Ammon's horn (tissue), 1 donor: ENCODE results near the gene TTLL5.

Source experiments
- DNase-seq: peaks from one replicate; pipeline ENCODE4 v3.0.0-alpha.2; 2016; ENCODE audit warnings: low spot score

Gene TTLL5

DNA sequence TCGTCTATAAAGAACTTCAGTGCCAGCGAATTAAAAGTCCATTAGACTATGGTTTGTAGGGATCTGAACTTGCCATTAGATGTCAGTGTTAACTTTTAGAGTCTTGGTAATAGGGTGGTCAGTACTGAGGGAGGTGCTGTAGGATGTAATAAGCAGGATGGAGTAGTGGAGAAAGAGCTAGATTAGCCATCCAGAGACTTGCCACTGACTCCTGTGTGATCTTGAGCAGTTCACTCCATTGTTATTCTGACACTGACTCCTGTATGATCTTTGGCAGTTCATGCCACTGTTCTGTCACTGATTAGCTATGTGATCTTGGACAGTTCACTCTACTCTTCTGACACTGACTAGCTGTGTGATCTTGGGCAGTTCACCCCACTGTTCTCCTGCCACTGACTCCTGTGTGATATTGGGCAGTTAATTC, 133.6 kb downstream of the TTLL5 start:
- DNase-seq: peak; percentile 52

DNA sequence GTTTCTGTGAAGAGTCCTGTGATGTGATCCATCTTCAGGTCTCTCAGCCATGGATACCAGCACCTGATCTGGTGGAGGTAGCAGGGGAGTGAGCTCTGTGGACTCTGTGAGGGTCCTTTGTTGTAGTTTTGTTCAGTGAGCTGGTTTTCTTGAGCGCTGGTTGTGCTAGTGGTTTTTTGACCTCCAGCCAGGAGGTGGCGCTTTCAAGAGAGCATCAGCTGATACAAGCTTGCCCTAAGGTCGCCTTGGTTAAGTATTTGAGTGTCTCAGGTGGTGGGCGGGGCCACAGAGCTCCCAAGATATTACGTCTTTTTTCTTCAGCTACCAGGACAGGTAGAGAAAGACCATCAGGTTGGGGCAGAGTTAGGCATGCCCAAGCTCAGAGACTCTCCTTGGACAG, 139.7 kb downstream of the TTLL5 start:
- DNase-seq: no peak

DNA sequence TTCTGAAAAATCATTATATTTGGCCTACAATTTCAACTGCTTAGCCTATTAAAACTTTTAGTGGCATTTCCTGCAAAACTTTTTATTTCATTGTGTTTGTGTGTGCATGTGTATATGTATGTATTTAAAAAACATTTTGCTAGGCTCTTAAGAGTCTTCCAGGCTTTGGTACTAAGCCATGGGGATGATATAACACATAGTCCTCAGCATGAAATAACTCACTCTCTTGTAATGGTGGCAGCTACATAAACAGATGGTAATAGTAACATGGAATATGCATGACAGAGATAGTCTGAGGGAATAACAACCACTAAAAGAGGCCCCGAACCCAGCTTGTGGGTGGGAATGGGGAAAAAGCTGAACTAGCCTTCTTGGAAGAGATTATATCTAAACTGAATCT, 141.4 kb downstream of the TTLL5 start:
- DNase-seq: no peak

DNA sequence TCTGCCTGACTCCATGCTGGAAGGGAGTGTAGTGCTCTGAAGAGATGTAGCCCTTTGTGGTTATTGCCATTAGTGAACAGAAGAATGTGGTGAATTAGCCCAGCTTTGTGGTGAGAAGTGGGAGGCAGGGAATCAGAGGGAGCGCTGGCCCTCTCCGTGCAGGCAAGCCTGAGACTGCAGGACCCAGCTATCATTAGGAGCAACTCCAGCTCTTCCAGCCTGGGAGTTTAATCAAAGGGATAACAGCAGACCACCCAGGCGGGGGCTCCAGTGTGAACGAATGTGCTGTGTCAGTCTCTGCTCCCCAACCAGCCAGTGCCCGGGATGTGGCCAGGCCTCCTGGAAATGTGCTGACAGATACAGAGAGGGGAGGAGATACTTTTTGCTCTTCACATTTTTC, 142.7 kb downstream of the TTLL5 start:
- DNase-seq: no peak

DNA sequence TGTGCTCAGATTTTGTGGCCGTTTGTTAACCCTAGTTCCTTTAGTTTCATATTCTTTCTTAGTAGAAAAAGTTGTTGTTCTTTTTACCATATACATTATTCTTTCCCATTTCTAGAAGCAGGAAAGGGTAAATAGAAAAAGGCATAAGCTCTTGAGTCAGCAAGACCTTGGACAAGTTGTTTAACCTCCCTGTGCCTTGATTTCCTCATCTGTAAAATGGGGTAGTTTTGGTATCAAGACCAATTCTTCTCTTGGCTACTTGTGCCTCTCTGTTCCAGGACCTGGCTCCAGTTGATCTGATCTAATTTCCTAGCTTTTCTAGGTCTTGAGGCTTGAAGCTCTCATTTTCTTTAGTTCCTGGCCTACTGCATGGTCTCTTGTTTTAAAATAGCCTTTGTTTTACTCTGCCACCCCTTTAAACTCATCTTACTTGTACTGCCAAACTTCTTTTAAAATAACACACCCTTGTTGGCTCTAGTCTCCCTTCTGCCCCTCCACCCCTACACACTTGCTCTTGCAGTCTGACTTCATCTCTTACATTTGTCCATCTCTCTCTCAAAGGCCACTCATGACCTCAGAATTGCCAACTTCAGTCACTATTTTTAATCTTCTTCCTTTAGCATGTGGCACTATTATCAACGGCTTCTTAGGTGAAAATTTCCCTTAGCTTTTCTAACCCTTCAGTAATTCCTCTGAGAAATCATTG, 143.7 kb downstream of the TTLL5 start:
- no peak for DNase-seq

DNA sequence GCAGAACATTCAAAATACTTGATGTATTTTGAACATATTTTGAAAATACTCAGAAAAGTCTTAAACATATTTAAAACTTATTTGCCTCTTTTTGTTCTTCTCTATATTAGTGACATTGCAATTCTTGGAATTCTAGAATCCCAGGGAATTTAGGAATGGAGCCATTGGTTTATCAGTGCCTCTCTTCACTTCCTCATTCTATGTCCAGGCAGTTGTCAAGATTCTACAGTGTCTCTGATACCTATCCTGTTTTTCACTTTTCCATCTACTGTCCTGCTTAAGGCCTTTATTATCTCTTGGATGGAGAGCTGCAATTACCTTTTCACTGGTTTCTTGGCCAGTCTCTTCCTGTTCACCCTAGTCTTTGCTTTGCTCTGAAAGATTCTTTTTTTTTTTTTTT, 144.6 kb downstream of the TTLL5 start:
- no peak for DNase-seq

DNA sequence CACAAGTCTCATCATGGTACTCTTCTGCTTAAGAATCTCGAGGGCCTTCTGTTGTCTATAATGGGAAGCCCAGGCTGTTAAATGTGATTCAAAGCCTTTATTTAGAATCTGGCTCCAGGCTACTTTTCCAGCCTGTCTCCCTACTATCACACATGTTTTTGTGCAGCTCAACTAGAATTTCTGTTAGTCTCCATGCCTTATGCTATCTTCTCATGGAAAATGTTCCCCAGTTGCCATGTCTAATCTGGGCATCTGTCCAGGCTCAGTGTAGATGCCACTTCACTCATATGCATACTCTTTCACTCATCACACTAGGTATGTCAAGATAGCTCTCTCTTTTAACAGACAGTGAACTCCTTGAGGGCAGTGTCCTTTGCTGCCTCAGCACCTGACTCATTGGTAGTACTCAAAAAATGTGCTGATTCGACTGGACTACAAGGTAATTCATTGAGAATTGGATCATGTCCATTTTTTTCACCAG, 145.3 kb downstream of the TTLL5 start:
- DNase-seq: peak; percentile 37

DNA sequence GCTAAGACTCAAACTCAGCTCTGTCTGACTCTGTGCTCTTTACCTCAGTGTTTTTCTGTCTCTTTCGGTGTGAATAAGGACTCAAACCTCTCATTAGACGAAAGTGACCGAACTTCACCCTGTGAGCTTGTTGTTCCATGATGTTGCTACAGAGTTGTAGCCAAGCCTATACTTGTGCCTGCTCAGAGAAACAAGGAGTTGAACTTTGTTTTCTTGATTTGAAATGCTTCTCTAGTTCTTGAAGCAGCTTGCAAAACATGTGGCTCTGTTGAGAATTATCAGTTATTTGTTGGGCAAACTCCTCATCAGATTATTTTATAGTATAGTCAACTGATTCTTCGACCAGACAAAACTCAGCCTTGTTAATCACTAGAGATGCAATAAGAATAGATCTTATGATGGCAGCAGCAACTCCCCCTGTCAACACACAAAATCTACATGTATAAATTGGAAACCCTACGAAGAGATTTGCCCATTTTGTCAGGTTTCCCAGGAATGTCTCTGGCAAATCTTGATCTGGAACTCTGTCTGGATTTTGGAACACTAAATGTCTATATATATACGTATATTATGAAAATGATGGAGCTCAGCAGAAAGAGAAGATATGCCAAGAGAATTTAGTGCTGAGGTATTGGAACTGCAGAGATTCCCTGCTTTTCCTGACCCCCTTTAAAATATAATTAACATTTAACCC, 146.8 kb downstream of the TTLL5 start:
- DNase-seq: no peak

DNA sequence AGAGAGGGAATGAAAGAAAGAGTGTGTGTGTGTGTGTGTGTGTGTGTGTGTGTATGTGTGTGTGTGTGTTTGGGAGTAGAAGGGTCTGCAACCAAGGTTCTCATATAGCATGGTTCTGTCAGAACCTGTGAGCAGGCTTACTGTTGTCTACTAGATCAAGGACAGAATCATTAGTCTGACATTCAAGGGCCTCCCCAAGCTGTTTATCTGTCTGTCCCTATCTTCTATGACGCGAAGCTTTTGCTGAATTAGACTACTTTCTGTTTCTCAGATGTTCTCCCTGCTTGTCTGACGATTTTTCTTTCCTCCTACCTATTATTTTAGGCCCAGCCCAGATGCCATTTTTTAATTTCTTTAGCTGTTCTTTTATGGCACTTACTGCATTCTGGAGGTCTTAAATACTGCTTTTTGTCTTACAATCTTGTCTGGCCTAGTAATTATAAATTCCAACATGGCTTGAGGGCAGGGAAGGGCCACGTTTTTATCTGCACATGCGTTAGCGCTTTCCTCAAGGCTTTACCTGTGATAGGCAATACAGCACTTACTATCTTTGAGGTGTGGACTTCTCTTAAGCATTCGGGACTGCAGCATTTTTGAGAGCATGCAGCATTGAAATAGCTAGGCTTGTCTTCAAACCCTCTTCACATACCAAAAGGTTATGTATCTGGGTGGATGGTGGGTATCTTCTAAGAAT, 150.2 kb downstream of the TTLL5 start:
- DNase-seq: no peak

DNA sequence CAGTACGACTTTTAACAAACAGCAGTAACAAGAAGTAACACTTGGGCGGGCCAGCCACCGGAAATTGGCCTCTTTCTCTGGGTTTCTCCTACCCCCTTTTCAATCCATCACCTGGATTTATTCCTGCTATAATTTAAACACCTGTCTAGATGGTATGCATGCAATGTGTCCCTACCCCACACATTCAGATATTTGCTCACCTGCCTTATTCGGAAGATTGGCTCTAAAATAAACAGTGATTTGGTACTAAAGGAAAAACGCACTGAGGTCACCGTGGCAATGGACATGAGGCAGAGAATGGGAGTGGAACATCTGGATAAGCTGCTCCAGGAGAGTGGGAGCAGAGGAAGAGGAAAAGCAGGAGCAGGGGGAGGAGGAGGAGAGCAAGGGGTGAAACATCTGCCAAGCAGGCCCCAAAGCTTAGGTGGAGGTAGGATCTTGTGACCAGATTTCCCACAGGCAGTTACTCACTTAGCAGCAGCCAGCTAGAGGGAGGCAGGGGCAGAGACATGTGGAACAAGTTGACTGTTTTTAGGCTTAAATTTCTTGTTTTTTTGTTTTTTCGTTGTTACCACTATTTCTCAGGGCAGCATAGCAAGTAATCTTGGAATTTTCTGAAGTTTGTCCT, 150.9 kb downstream of the TTLL5 start:
- DNase-seq: no peak

DNA sequence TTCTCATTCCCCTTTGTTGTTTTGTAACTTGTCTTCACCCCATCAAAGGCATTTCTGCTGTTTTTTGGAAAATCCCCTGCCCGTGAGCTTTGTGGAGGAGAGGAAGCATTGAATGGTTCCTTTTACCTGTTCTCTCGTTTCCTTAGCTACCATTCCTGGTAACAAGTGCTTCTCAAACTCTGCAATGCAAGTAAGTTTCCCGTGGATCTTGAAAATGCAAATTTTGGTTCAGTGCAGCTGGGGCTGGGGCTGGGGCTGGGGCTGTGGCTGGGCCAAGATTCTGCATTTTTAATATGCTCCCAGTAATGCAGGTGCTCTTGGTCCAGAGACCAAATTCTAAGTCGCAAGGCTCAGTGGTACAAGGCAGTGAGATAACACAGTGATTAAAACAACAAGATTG, 151.6 kb downstream of the TTLL5 start:
- no peak for DNase-seq

DNA sequence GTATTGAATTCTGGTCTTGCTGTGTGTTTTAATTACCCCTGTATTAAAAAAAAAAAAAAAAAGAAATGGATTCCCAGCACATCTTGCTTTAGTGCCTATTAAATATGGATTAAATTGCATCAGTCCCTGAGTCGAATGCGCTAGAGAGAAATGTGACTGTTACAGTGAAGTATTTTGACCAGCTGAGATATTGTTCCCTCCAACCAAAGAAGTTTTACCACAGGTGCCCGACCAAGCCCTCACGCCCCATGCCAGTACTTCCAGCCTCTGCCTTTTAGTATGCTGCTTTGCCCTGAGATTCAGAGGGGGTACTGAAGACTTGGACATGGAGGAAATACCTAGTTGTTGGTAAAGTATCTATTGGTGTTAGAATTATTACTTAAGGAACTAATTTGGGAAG, 159.7 kb downstream of the TTLL5 start:
- DNase-seq: no peak

DNA sequence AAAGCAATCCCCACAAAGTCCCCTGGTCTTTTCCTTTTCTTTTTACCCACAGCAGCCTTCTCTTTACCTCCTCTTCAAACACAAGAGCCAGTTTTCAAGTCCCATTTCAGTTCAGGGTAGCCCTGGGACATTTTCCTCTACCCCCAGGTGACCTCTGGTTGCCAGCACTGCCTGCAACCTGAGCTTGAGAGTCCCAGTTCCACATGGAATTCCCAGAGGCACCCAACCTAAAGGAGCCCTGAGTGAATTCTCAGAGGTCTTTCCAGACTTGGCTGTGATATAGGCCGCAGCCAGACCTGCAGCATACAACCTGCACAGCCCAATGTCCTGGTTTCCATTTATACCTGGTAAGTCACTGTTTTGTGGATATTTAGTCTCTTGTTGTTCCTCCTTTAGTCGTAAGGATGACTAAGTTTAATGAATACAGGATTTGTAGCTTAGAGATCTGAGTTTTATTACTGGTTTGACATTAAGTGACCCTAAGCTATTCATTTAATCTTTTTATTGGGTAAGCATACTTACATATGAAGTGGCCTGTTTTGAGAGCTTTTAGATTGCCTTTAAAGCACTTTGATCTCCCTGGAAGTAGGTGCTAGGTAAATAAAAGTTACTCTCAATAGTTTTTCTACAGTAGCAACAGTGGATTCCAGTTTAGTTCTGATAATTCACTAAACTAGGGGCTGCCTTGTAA, 160.9 kb downstream of the TTLL5 start:
- no peak for DNase-seq

DNA sequence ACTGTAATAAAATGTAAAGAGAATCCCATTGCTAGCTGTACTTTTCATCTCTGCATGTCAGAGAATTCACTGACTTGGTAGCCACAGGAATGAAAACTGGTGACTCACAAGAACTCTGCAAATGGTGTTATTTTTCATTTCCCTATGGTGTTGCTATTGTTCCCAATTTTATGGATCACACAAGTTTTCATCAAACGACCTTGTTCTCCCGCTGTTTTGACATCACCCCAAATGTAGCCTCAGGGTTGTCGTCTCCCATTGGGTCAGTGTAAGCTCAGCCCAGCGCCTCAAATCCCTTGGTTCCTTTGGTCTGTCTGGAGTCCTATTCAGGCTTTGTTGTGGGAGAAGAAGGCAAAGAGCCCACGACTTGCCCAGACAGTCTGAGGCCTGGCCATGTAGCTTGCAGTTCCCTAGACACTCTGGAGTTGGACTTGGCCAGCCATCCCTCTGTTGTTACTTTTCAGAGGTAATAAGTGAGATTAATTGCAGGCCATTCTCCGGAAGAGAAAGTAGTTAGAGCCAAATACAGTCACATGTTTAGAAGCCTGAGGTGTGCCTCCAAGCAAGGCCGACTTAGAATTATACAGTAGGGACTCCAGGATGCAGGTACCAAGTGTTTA, 161.6 kb downstream of the TTLL5 start:
- DNase-seq: no peak

DNA sequence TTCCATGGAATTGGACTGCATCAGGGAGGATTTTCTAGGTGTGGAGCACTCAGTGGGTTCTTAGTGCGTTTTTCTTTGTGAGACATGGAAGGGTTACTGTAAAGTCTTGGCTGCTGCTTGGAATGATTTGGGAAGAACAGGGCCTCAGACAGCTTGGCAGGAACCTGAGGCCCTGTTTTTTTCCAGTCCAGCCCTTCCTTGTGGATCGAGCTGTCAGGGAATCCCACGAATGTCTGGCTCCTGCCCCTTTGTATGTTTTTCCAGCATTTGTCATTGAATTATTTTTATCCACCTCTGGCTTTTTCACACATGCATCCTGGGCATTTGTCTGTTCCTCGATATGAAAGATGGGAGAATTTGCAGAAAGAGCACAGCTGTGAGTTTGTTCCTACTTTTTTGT, 162.3 kb downstream of the TTLL5 start:
- no peak for DNase-seq

DNA sequence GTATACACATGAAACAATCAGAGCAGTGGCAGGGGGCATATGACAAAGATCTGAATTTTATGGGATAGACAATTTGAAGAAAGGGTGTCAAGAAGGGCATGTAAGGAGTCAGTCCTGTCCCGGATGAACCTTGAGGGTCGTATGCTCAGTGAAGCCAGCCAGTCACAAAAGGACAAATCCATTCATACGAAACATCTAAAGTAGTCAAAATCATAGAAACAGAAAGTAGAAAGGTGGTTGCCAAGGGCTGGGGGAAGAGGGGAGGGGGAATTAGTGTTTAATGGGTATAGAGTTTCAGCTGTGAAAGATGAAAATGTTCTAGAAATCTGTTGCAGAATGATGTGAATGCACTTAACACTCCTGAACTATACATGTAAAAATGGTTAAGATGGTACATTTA, 163.3 kb downstream of the TTLL5 start:
- no peak for DNase-seq

DNA sequence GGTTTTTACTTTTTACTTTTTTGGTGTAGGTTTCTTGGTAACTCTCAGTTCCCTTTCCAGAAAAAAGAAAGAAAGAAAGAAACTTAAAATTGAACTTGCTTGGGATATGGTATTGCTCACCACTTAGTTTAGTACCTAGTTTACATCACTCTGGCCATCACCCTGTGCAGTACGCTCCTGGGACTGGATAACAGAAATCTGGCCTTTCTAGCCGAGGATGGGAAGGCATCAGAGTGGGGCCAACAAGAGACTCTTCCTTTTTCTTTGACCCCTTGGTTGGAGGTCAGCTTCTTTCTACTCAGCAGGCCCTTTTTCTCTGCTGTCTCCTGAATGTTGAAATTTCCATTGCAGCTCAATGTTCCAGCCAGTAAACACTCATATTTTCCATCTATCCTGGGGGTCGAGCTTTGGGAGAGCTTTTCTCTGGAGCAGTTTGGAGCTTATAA, 164.1 kb downstream of the TTLL5 start:
- no peak for DNase-seq

DNA sequence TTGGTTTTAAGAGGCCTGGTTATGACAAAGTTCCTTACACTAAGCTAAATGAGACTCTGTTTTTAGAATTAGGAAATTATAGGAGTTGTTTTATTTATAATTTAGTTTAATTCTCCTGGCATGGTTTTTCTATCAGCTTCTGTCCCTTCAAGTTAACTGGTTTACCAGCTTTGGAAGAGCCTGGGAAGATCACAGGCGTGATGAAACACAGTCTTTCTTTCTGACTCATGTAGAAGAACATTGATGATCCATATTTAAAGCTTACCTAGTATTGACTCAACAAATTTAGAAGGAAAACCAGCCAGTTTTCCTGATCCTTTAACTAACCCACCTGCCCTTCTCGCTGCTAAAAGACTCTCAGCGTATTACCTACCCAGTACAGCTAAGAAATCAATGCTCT, 165.6 kb downstream of the TTLL5 start:
- no peak for DNase-seq

DNA sequence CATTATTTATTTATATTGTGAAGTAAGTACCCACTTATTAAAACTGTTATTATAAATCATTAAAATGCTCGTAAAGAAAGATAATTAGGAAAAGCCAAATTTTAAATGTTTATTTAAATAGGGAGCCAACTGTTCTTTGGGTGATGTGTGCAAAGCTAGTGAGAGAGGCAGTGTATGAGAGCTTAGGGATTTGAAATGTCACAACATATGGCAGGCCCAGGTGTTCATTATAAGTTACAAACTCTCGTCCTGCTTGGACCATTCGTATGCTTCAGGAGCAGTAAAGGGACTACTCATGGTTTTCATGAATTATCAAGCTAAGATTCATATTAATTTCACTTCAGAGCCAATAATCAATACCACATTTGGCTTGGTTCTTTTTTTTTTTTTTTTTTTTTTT, 166.3 kb downstream of the TTLL5 start:
- no peak for DNase-seq

DNA sequence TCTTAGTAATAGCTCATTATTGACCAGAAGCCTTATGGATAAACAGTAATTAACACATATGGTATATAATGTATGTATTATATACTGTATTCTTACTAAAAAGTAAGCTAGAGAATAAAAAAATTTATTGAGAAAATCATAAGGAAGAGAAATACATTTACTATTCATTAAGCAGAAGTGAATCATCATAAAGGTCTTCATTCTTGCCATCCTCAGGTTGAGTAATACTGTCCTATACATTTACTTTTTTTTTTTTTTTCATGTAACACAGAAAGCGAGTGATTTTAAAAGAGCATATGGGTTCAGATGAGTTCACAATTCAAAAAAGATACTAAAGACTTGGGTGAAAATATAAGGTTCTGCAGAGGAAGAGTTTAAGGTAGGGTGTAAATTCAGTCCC, 168.3 kb downstream of the TTLL5 start:
- no peak for DNase-seq

DNA sequence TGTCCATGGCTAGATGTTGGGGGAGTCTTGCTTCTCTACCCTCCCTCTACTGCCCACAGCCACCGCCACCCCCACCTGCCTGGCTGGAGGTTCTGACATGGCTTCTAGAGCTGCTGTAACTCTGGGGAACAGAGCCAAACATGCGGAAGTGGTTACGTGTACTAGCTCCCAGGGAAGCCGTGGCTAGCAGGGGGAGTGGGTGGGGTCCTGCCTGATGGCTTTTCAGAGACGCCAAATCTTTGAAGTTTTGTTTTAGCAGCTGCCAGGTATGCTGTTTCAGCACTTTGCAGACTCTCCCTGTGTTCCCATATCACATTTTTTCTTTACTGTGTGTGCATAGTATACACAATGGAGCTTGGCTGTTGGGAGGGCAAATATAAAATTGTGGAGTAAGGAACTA, 170.4 kb downstream of the TTLL5 start:
- DNase-seq: no peak

DNA sequence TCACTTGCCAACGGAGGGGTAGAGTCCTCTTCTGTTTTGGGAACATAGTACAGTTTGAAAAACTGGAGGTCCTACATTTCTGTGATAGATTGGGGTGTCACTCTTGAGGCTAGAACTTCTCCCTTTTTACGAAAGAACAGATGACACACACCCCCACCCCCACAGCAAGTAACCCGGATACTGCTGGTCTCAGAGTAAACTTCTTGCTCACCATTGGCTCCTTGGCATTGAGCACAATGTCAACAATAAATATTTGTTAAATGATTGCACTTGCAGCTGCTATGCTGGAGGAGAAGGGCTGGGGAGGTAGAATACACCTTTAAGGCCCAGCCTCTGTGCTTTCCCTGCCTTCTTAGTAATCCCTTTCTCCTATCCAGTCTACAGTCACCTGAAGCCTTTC, 170.9 kb downstream of the TTLL5 start:
- DNase-seq: no peak
